Pancreas (tissue), 10 donors: Measurements from ENCODE around the gene TPSB2. TPM values are rescaled to one million over a fixed set of nuclear protein-coding genes. Genes with fewer than 3 reads are reported as not detected.
"Not testable (repeated sequence)": the region's sequence is repeated elsewhere in the genome, so short reads cannot be mapped to it uniquely, and the experiment has no call there.

ENCODE experiments used
- ATAC-seq, 4 donors: fragments of 200-7000 bp; cut with Tn5 transposase; one replicate each; pipeline versions ENCODE4 v1.8.0 to v1.9.1; 2020; ENCODE audit warnings: mild to moderate bottlenecking in 4 of 4, moderate library complexity in 4 of 4
- DNase-seq, 6 donors: peaks; one replicate each; pipeline ENCODE4 v3.0.0-alpha.2; 2020
- FAIRE-seq: peaks from 2 replicates; lab custom pipeline; 2012; peaks lifted over from hg19 to GRCh38; lab: Jason Lieb, UNC
- H3K27ac ChIP-seq, 4 donors: fragments of 200-600 bp; sonication (generic); 1 replicate in 3 of 4; 2 replicates in 1 of 4; pipeline versions ENCODE4 v1.5.0 to v1.8.0; 2020
- H3K27me3 ChIP-seq, 4 donors: fragments of 200-600 bp; one replicate each; pipeline ENCODE4 v1.8.0; 2021
- H3K36me3 ChIP-seq, 3 donors: fragments of 200-600 bp; sonication (generic) in 1 of 3; one replicate each; pipeline versions ENCODE4 v1.5.0 to v1.8.0; 2020 to 2021
- H3K4me1 ChIP-seq, 3 donors: fragments of 200-600 bp; one replicate each; pipeline ENCODE4 v1.8.0; 2021
- H3K4me3 ChIP-seq, 4 donors: fragments of 200-600 bp; sonication (generic) in 2 of 4; one replicate each; pipeline versions ENCODE4 v1.5.0 to v1.8.0; 2020 to 2021
- H3K9me3 ChIP-seq, 4 donors: fragments of 200-600 bp; one replicate each; pipeline ENCODE4 v1.8.0; 2021
- WGBS, 2 donors: extraction: QIAGEN DNeasy Blood & Tissue Kit; methylation state at CpG; one replicate each; pipeline ENCODE4 v1.1.7; 2013; 5-methylcytosine and 5-hydroxymethylcytosine counted together
- intact Hi-C, 3 donors: fragments of 100-400 bp; cut with DNase I; formaldehyde crosslinking; loops; one replicate each; pipeline versions ENCODE4 v1.11.1 to v1.14.2; 2022
- polyA plus RNA-seq, 2 donors: library from polyadenylated mRNA; stranded (reverse); fragments of 200-250 nt; gene quantifications; one replicate each; pipeline ENCODE4 v1.2.3, GENCODE V29; 2013
- total RNA-seq, 6 donors: library from RNA; stranded (reverse); fragmentation: NEBNext Ultra II Directional in 4 of 6; extraction: Animal tissue kit (Norgen Biotek cat#: 25700) in 4 of 6; gene quantifications; one replicate each; pipeline versions ENCODE4 v1.2.1 to v1.2.4, GENCODE V29; 2021 to 2023
- TF ChIP-seq, protein P1 (sequence below), 4 donors: fragments of 200-600 bp; sonication (generic) in 3 of 4; IDR thresholded peaks; one replicate each; pipeline versions ENCODE4 v1.5.0 to v1.8.0; 2021; ENCODE audit warnings: antibody characterized with exemption in 4 of 4
- donor health status: healthy with polysubstance abuse.
- donor health status: DM: no; HTN: no; CAD: no; lungs with moderate emphysema.
- donor health status: DM: no; HTN: no; CAD: no.
- donor health status: control.
- donor health status: control.
- donor health status: Bipolar disorder and iron deficiency.
- donor health status: DM: yes; HTN: yes; CAD: no.
- donor health status: DM: no; HTN: no; CAD: no.
- donor health status: DM: no; HTN: no; CAD: no.
- donor health status: DM: yes; HTN: yes; CAD: no.

Gene TPSB2
- total and polyA plus RNA-seq, 8 donors = 0.69 to 12.2 (median 4.9) TPM

DNA sequence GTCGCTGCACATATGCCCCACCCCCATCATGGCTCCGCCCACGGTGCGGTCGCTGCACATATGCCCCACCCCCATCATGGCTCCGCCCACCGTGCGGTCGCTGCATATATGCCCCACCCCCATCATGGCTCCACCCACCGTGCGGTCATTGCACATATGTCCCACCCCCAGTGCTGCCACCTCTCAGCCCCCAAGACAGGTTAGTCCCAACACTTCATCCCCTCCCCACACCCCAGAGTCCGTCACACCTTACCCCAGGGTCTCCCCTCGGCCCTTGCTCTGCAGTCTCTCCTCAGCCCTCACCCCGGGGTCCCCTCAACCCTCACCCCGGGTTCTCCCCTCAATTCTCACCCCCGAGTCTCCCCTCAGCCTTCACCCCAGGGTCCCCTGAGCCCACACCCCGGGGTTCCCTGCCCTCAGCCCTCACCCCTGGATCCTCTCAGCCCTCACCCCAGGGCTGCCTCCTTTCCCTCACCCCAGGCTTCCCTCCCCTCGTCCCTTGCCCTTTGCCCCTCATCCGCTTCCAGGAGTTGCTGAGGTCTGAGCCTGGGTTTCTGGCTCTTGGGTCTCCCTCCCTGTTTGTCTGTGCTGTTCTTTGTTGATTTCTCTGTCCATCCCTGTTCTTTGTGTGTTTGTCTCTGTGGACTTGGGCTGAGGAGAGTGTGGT, 30.5 kb downstream of the TPSB2 start:
- no peak for ATAC-seq
- no peak overlapping the region for H3K4me3 ChIP-seq
- no peaks in the 10 kb centered on the region for H3K36me3 ChIP-seq
- no peak overlapping the region for H3K27ac ChIP-seq
- no peaks in the 10 kb centered on the region for H3K9me3 ChIP-seq
- TF ChIP-seq, protein P1, sequence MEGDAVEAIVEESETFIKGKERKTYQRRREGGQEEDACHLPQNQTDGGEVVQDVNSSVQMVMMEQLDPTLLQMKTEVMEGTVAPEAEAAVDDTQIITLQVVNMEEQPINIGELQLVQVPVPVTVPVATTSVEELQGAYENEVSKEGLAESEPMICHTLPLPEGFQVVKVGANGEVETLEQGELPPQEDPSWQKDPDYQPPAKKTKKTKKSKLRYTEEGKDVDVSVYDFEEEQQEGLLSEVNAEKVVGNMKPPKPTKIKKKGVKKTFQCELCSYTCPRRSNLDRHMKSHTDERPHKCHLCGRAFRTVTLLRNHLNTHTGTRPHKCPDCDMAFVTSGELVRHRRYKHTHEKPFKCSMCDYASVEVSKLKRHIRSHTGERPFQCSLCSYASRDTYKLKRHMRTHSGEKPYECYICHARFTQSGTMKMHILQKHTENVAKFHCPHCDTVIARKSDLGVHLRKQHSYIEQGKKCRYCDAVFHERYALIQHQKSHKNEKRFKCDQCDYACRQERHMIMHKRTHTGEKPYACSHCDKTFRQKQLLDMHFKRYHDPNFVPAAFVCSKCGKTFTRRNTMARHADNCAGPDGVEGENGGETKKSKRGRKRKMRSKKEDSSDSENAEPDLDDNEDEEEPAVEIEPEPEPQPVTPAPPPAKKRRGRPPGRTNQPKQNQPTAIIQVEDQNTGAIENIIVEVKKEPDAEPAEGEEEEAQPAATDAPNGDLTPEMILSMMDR (IDR thresholded peaks at IDR 0.05) = no peak
- H3K4me1 ChIP-seq = no peaks in the 10 kb centered on the region
- 66 to 71% methylated on average over 12 to 15 of the region's 19 CpGs for WGBS, 2 donors
- no peak for DNase-seq
- FAIRE-seq = no peak
- no peaks in the 10 kb centered on the region for H3K27me3 ChIP-seq
- intact Hi-C loops = loop anchor here in 1 of 3 donors (10.0 kb wide), 1 partner anchor 385 kb away; no protein-coding TSS in a partner anchor

DNA sequence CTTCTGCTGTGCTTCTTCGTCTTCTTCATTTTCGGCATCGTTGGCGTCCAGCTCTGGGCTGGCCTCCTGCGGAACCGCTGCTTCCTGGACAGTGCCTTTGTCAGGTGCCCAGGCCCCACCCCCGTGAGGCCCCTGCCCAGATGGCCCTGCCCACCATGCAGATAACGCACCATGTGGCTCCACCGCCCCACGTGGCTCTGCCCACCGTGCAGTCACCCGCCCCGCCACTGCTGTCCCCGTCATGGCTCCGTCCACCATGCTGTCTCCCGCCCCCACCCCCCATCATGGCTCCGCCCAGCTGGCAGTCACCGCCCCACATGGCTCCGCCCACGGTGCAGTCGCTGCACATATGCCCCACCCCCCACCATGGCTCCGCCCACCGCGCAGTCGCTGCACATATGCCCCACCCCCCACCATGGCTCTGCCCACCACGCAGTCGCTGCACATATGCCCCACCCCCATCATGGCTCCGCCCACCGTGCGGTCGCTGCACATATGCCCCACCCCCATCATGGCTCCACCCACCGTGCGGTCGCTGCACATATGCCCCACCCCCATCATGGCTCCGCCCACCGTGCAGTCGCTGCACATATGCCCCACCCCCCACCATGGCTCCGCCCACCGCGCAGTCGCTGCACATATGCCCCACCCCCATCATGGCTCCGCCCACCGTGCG, 31.2 kb downstream of the TPSB2 start:
- not testable (repeated sequence) for H3K4me1 ChIP-seq, H3K36me3 ChIP-seq, ATAC-seq, H3K27me3 ChIP-seq, FAIRE-seq, DNase-seq, H3K4me3 ChIP-seq, H3K9me3 ChIP-seq, H3K27ac ChIP-seq
- 80 to 85% methylated on average over 40 to 44 of the region's 44 CpGs for WGBS, 2 donors
- intact Hi-C loops = loop anchor here in 1 of 3 donors (10.0 kb wide), 1 partner anchor 384 kb away; no protein-coding TSS in a partner anchor

DNA sequence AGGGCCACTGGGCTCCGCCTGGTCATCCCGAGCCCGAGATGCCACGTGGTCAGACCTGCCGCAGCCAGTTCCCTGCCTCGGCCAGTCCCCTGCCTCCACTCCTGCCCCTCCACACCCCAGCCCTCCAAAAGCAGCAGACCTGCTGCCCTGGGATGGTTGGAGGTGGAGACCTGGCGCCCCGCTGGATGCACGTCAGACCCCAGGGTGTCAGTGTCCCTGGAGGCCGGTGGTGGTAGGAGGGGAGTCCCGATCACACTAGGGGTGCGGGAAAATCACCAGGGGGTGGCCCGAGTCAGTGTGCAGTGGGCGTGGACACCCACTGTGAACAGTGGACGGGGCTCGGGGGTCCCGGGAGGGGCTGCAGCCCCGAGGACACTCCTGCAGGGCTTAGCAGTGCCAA, 31.8 kb downstream of the TPSB2 start:
- Histone ChIP-seq H3K4me3 (no peak overlapping the region), H3K9me3 (no peaks in the 10 kb centered on the region), H3K36me3 (no peaks in the 10 kb centered on the region), H3K27me3 (no peaks in the 10 kb centered on the region), H3K27ac (no peak overlapping the region), H3K4me1 (no peaks in the 10 kb centered on the region)
- DNase-seq (no peak), ATAC-seq (no peak), FAIRE-seq (no peak)
- TF ChIP-seq, protein P1 (IDR thresholded peaks at IDR 0.05) = no peak
- intact Hi-C loops = loop anchor here in 1 of 3 donors (10.0 kb wide), 1 partner anchor 383 kb away; no protein-coding TSS in a partner anchor
- WGBS, 2 donors = 62 to 79% methylated on average over 18 of the region's 18 CpGs

DNA sequence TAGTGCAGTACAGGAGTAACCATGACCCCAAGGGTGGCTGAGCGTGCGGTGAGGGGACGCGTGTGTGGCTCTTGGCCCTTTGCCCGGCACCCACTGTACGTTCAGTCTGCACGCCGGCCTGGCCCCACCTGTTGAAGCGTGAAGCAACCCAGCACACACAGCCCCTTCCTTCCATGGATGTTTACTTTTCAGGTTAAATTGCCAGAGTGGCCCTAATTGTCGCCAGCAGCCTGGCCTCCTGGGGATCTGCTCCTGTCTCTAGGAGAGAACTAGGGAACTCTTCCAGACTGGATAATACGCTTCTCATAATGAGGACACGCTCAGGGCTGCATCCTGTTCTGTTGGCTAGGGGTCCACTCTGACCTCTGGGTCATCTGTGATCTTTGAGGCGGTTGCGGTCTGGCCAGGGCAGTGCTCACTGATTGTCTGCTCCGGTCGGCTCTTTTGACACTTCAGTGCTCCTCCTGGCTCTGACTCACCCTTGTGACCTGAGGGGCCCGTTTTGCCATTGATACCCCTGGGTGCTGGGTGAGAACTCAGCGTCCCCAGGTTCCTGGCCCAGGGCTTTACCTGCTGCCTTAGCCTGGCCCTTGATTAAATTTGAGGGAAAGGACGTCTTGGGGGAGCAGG, 32.6 kb downstream of the TPSB2 start:
- no peak for DNase-seq
- no peaks in the 10 kb centered on the region for H3K4me1 ChIP-seq
- 47 to 60% methylated on average over 18 to 19 of the region's 19 CpGs for WGBS, 2 donors
- FAIRE-seq = no peak
- H3K9me3 ChIP-seq = no peaks in the 10 kb centered on the region
- intact Hi-C loops = loop anchor here in 2 of 3 donors (2.0 to 10.0 kb wide), 2 partner anchors 91 to 383 kb away; no protein-coding TSS in a partner anchor
- peak in 3 of 4 donors; percentile 16 to 58 (median 43) for ATAC-seq
- no peak overlapping the region for H3K27ac ChIP-seq
- TF ChIP-seq, protein P1 (IDR thresholded peaks at IDR 0.05) = no peak
- H3K36me3 ChIP-seq = no peaks in the 10 kb centered on the region
- H3K4me3 ChIP-seq = no peak overlapping the region
- no peaks in the 10 kb centered on the region for H3K27me3 ChIP-seq

DNA sequence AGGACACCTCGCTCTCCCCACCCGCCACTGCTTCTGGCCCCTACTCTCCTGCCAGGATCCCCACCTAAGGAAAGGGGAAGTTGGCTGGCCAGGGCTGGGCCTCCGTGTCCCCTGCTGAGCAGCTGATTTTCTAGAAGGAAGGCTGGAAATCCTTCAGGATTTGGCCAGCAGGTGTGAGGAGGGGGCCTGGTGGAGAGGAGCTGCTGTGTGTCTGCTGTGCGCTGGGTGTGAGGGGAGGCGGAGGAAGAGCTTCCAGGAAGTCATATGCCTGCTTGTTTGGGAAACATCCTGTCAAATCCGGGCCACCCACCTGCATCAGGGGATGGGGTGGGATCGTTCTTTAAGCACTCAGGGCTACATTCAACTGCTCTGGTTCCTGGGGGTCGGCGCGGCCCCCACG, 33.5 kb downstream of the TPSB2 start:
- 54 to 68% methylated on average over 11 of the region's 11 CpGs for WGBS, 2 donors
- ATAC-seq = no peak

More for the DNA sequence above, 33.5 kb downstream of the TPSB2 start:
- Histone ChIP-seq H3K36me3 (no peaks in the 10 kb centered on the region), H3K4me3 (no peak overlapping the region), H3K9me3 (no peaks in the 10 kb centered on the region), H3K4me1 (no peaks in the 10 kb centered on the region), H3K27me3 (no peaks in the 10 kb centered on the region), H3K27ac (no peak overlapping the region)
- TF ChIP-seq, protein P1 (IDR thresholded peaks at IDR 0.05) = no peak
- no peak for FAIRE-seq
- intact Hi-C loops = loop anchor here in 2 of 3 donors (2.0 to 10.0 kb wide), 2 partner anchors 90 to 382 kb away; no protein-coding TSS in a partner anchor
- DNase-seq = no peak
